ENCODE data around the gene PPIL1. TPM values are rescaled to one million over a fixed set of nuclear protein-coding genes. Genes with fewer than 3 reads are reported as not detected.
A peak's percentile ranks its signal among the peaks of the same experiment; 100 is the strongest.

The PPIL1 gene
- total RNA-seq, 2 experiments from 2014 or later: 34.5 to 35.6 TPM

DNA sequence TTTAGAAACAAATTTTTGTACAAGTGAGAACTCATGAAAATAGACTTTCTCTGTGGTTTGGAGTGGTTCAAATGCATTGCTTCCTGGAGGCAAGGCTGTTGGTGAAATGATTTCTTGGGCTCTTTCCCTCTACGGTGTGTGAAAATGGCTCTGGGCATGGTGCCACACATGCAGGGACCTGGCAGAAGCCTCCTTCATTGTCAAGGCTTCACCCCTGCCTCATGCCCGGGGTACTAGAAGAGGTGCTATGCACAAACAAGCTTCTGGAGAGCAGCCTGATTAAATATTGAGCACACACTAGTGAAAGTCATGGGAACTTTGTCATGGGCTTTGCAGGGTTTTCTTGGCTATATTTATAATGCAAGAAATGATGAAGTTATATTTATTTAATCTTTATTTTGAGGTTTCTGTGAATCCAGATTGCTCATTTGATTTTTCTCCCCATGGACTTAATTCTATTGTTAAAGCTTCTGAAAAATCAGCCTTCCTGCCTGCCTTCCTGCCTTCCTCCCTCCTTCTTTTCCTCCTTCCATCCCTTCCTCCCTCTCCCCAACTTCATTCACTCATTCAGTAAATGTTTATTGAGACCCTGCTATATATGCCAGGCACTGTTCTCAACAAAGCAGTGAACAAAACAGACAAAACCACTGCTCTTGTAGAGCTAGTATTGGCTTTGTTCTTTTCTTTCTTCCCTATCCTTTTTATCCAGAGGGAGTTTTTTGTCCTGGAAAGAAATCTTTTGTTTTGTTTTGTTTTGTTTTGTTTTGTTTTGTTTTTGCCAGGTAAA is 32.1 kb upstream of the PPIL1 start:
- ATAC-seq (no peak), DNase-seq (no peak)
- POLR2A ChIA-PET: interaction anchor here (1.4 kb wide), 1 partner anchor 74 kb away, joined by 3 read pairs; no protein-coding TSS in a partner anchor
- intact Hi-C loops (cut with micrococcal nuclease): no loop called here
- CTCF ChIA-PET: interaction anchor here (1.9 to 4.9 kb wide), 2 partner anchors 111 to 141 kb away, joined by 5 to 25 read pairs; no protein-coding TSS in a partner anchor
- H3K36me3 Mint-ChIP-seq (ENCODE audit: low read depth): peaks cover 28% of the 10 kb centered on the region
- no peak overlapping the region for H3K4me3 Mint-ChIP-seq
- peaks cover 6% of the 10 kb centered on the region for H3K4me1 Mint-ChIP-seq (ENCODE audit: low read depth)
- TF ChIP-seq, protein P1, sequence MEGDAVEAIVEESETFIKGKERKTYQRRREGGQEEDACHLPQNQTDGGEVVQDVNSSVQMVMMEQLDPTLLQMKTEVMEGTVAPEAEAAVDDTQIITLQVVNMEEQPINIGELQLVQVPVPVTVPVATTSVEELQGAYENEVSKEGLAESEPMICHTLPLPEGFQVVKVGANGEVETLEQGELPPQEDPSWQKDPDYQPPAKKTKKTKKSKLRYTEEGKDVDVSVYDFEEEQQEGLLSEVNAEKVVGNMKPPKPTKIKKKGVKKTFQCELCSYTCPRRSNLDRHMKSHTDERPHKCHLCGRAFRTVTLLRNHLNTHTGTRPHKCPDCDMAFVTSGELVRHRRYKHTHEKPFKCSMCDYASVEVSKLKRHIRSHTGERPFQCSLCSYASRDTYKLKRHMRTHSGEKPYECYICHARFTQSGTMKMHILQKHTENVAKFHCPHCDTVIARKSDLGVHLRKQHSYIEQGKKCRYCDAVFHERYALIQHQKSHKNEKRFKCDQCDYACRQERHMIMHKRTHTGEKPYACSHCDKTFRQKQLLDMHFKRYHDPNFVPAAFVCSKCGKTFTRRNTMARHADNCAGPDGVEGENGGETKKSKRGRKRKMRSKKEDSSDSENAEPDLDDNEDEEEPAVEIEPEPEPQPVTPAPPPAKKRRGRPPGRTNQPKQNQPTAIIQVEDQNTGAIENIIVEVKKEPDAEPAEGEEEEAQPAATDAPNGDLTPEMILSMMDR (IDR thresholded peaks at IDR 0.05): no peak
- no peaks in the 10 kb centered on the region for H3K27me3 Mint-ChIP-seq
- H3K9me3 Mint-ChIP-seq: no peaks in the 10 kb centered on the region
- no peak overlapping the region for H3K27ac Mint-ChIP-seq

DNA sequence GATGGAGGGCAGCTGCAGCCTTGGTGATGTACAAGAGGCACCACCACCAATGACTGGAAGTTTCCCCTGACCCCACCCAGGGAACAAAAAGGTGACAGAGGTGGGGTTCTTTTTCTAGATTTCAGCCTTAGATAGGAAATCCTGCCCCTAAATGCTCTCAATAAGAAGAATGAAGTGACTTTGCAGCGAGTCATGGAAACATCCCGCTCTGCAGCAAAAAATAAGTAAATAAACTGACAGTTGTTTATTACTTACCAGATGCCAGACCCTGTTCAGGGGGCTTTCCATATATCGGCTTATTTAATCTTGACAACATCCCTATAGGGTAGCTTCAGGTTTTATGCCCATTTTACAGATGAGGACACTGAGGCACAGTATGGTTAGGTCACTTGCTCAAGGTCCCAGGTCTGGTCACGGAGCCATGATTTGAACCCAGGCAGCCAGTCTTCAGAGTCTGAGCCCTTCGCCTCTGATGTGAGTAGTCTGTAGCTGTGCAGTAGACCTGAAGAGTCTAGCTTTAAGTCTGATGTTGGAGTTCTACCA is 30.3 kb upstream of the PPIL1 start:
- POLR2A ChIA-PET: interaction anchor here (0.9 to 1.4 kb wide), 3 partner anchors 8 to 76 kb away, joined by 3 read pairs; partner anchors contain the start of gene PPIL1
- H3K36me3 Mint-ChIP-seq (ENCODE audit: low read depth): peaks cover 28% of the 10 kb centered on the region
- no peak overlapping the region for H3K27ac Mint-ChIP-seq
- H3K9me3 Mint-ChIP-seq: no peaks in the 10 kb centered on the region
- TF ChIP-seq, protein P1 (IDR thresholded peaks at IDR 0.05): no peak
- no peaks in the 10 kb centered on the region for H3K27me3 Mint-ChIP-seq
- DNase-seq (no peak), ATAC-seq (no peak)
- CTCF ChIA-PET: interaction anchor here (1.9 to 4.9 kb wide), 2 partner anchors 113 to 139 kb away, joined by 5 to 25 read pairs; no protein-coding TSS in a partner anchor
- no peak overlapping the region for H3K4me3 Mint-ChIP-seq
- intact Hi-C loops (cut with micrococcal nuclease): no loop called here
- H3K4me1 Mint-ChIP-seq (ENCODE audit: low read depth): peaks cover 3% of the 10 kb centered on the region

DNA sequence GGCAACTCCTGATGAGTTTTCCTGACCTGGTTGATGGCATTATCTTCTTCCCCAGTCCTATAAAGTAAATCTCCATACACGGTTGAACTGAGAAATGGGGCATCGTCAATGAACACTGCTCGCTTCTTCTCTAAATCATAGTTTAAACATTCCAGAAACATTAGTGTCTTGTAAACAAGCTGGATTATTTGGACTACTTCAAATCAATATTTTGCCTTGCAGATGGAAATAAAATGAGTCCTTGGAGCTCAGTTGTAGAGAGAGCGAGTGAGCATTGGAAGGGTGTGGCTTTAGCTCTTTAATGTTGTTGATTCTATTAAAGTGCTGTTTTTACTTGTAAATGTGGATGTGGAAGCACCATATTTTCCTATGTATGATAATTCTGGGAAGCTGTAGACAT is 29.5 kb upstream of the PPIL1 start:
- TF ChIP-seq, protein P1 (IDR thresholded peaks at IDR 0.05): no peak
- no peak for ATAC-seq
- CTCF ChIA-PET: interaction anchor here (0.8 to 4.9 kb wide), 5 partner anchors 18 to 309 kb away, joined by 3 to 25 read pairs (median 3); partner anchors contain the start of gene C6orf89
- Mint-ChIP-seq H3K9me3 (no peaks in the 10 kb centered on the region), H3K27ac (no peak overlapping the region), H3K36me3 (ENCODE audit: low read depth) (peaks cover 30% of the 10 kb centered on the region), H3K4me1 (ENCODE audit: low read depth) (peaks cover 3% of the 10 kb centered on the region), H3K27me3 (no peaks in the 10 kb centered on the region), H3K4me3 (no peak overlapping the region)
- POLR2A ChIA-PET: interaction anchor here (0.5 to 1.1 kb wide), 2 partner anchors 11 to 82 kb away, joined by 3 read pairs; partner anchors contain the start of gene MTCH1
- DNase-seq: no peak
- intact Hi-C loops (cut with micrococcal nuclease): no loop called here

DNA sequence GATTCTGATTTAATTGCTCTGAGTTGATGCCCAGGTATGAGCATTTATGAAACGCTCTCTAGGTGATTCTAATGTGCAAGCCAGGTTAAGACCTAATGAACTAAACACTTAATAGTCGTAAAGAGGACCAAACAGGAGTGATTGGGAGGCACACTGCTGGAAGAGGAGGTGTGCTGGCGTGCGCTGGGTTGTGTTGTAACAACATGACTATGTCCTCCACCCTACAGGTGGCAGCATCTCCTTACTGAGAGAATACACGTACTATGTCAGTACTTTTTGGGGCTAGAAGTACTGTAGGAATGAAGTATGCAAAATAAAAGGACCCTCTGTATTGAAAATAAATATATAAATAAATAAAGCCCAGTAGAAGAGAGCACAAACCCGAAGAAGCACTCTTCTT is 23.0 kb upstream of the PPIL1 start:
- POLR2A ChIA-PET: interaction anchor here (1.5 kb wide), 1 partner anchor 7 kb away, joined by 3 read pairs; no protein-coding TSS in a partner anchor
- Mint-ChIP-seq H3K4me3 (no peak overlapping the region), H3K27me3 (no peaks in the 10 kb centered on the region), H3K36me3 (ENCODE audit: low read depth) (peaks cover 12% of the 10 kb centered on the region), H3K27ac (no peak overlapping the region), H3K4me1 (ENCODE audit: low read depth) (peaks cover 3% of the 10 kb centered on the region), H3K9me3 (no peaks in the 10 kb centered on the region)
- ATAC-seq (peak; percentile 53), DNase-seq (peak; percentile 37)
- CTCF ChIA-PET: interaction anchor here (1.1 to 4.0 kb wide), 2 partner anchors 13 to 120 kb away, joined by 4 to 16 read pairs; no protein-coding TSS in a partner anchor
- intact Hi-C loops (cut with micrococcal nuclease): no loop called here
- TF ChIP-seq, protein P1 (IDR thresholded peaks at IDR 0.05): peak; percentile 28

Measured in activated CD8-positive, alpha-beta T cell treated with anti-CD3 and anti-CD28 coated beads for 36 hours (primary cell).